GM12878 (cell line): ENCODE measurements around the gene TRIM25. TPM values are rescaled to one million over a fixed set of nuclear protein-coding genes. Genes with fewer than 3 reads are reported as not detected.

Source experiments
- ATAC-seq: fragments of 200-7000 bp; cut with Tn5 transposase; 3 replicates; pipeline ENCODE4 v1.9.1; 2020; ENCODE audit warnings: mild to moderate bottlenecking, moderate library complexity
- BruUV-seq: library from RNA; stranded (reverse); fragments of 400-500 nt; replicated peaks from 2 replicates; lab custom pipeline; 2021; lab: Mats Ljungman, UMichigan
- CTCF ChIA-PET: fragments of 300-600 bp; sonication (Branson Sonifier 250); formaldehyde crosslinking; extraction: SDS; loops from one replicate; lab custom pipeline; 2021; ENCODE audit warnings: inconsistent platforms; lab: Yijun Ruan, JAX
- POLR2A ChIA-PET: fragments of 350-600 bp; formaldehyde crosslinking; extraction: SDS; loops from one replicate; lab custom pipeline; 2021; ENCODE audit warnings: inconsistent platforms; lab: Charles Lee
- RAD21 ChIA-PET: fragments of 300-600 bp; sonication (Branson Sonifier 250); formaldehyde crosslinking; loops from one replicate; lab custom pipeline; 2023; ENCODE audit warnings: antibody characterized with exemption; ENCODE audit not compliant: unreplicated experiment; lab: Charles Lee
- SMC1A ChIA-PET: fragments of 300-600 bp; sonication (Branson Sonifier 250); formaldehyde crosslinking; loops from one replicate; lab custom pipeline; 2023; ENCODE audit not compliant: unreplicated experiment, uncharacterized antibody; lab: Charles Lee
- DNase-seq: peaks from one replicate; pipeline ENCODE4 v3.0.0-alpha.2; 2011; ENCODE audit warnings: low read depth, low spot score
- FAIRE-seq: peaks from 3 replicates; lab custom pipeline; 2011; peaks lifted over from hg19 to GRCh38; lab: Jason Lieb, UNC
- H2AFZ ChIP-seq: 2 replicates; pipeline ENCODE4 v1.6.0; 2011; ENCODE audit warnings: low read depth, low read length, control low read depth; ENCODE audit not compliant: control insufficient read depth
- H3K27ac ChIP-seq: 2 replicates; pipeline ENCODE4 v1.5.1; 2011; ENCODE audit warnings: control low read depth; ENCODE audit not compliant: control insufficient read depth, insufficient read depth
- H3K27me3 ChIP-seq, 2 experiments: replicated peaks in 1 of 2; 2 replicates each; pipeline versions ENCODE4 v1.6.0 to v1.6.1; 2011; ENCODE audit warnings: low read length in 1 of 2; ENCODE audit not compliant: control insufficient read depth in 2 of 2, insufficient read depth in 2 of 2
- H3K36me3 ChIP-seq, 2 experiments: 2 replicates each; pipeline ENCODE4 v1.5.1; 2011; ENCODE audit warnings: low read length in 1 of 2; ENCODE audit not compliant: control insufficient read depth in 2 of 2, insufficient read depth in 2 of 2
- H3K4me1 ChIP-seq: 2 replicates; pipeline ENCODE4 v1.6.1; 2011; ENCODE audit warnings: mild to moderate bottlenecking, low read length, moderate library complexity, mixed read lengths; ENCODE audit not compliant: control insufficient read depth, insufficient read depth
- H3K4me2 ChIP-seq: 2 replicates; pipeline ENCODE4 v1.6.0; 2011; ENCODE audit warnings: control low read depth; ENCODE audit not compliant: control insufficient read depth, insufficient read depth
- H3K4me3 ChIP-seq: fragments of 200-600 bp; sonication (generic); 2 replicates; pipeline ENCODE4 v1.5.1; 2016
- H3K79me2 ChIP-seq: 2 replicates; pipeline ENCODE4 v1.6.0; 2011; ENCODE audit warnings: low read length; ENCODE audit not compliant: control insufficient read depth, insufficient read depth
- H3K9ac ChIP-seq: 2 replicates; pipeline ENCODE4 v1.8.0; 2011; ENCODE audit warnings: low read length, control low read depth, mixed read lengths; ENCODE audit not compliant: control insufficient read depth, insufficient read depth
- H3K9me3 ChIP-seq: replicated peaks from 3 replicates; pipeline ENCODE4 v1.5.1; 2011; ENCODE audit warnings: mild to moderate bottlenecking, low read length; ENCODE audit not compliant: control insufficient read depth, insufficient read depth
- H4K20me1 ChIP-seq: 2 replicates; pipeline ENCODE4 v1.6.0; 2011; ENCODE audit not compliant: control insufficient read depth, insufficient read depth
- NFIC ChIP-seq: IDR thresholded peaks from 2 replicates; pipeline ENCODE4 v1.6.1; 2012; ENCODE audit warnings: low read depth, mild to moderate bottlenecking, inconsistent platforms, low read length, moderate library complexity
- NFYA ChIP-seq: IDR thresholded peaks from 2 replicates; pipeline ENCODE4 v1.6.1; 2011; ENCODE audit warnings: low read depth, mild to moderate bottlenecking, low read length, improper control_type of control experiment, borderline replicate concordance
- NKRF ChIP-seq: fragments of 450-650 bp; conservative IDR thresholded peaks from 2 replicates; pipeline ENCODE4 v1.6.1; 2017; ENCODE audit warnings: mild to moderate bottlenecking, moderate library complexity
- PKNOX1 ChIP-seq: fragments of 450-650 bp; IDR thresholded peaks from 2 replicates; pipeline ENCODE4 v1.6.1; 2016; ENCODE audit warnings: mild to moderate bottlenecking
- POU2F2 ChIP-seq: IDR thresholded peaks from 3 replicates; pipeline ENCODE4 v1.6.1; 2011; ENCODE audit warnings: low read depth, mild to moderate bottlenecking, low read length, borderline replicate concordance
- RAD51 ChIP-seq: fragments of 450-650 bp; IDR thresholded peaks from 2 replicates; pipeline ENCODE4 v1.6.1; 2016; ENCODE audit warnings: moderate library complexity, mild to moderate bottlenecking, inconsistent platforms
- RUNX3 ChIP-seq: IDR thresholded peaks from 2 replicates; pipeline ENCODE4 v1.6.1; 2012; ENCODE audit warnings: low read length, inconsistent platforms
- SIN3A ChIP-seq: IDR thresholded peaks from 2 replicates; pipeline ENCODE4 v1.6.1; 2012; ENCODE audit warnings: low read depth, low read length, improper control_type of control experiment
- ZZZ3 ChIP-seq: IDR thresholded peaks from 2 replicates; pipeline ENCODE4 v1.6.1; 2011; ENCODE audit warnings: low read depth; ENCODE audit not compliant: control insufficient read depth, insufficient read length
- WGBS: methylation state at CpG from one replicate; pipeline ENCODE4 v1.1.6; 2016; ENCODE audit warnings: low lambda C conversion rate; ENCODE audit not compliant: insufficient replicate concordance, insufficient coverage; ENCODE audit errors: missing lambda C conversion rate; 5-methylcytosine and 5-hydroxymethylcytosine counted together
- in situ Hi-C: fragments of 300-500 bp; cut with MboI; formaldehyde crosslinking; loops from 9 replicates; pipeline ENCODE4 v1.14.3; 2018; ENCODE audit warnings: mixed read lengths
- intact Hi-C: fragments of 100-400 bp; cut with micrococcal nuclease; formaldehyde crosslinking; loops from one replicate; pipeline ENCODE4 v1.14.2; 2022; ENCODE audit not compliant: unreplicated experiment
- polyA plus RNA-seq, 11 experiments: library from polyadenylated mRNA; depleted of rRNA in 4 of 11; unstranded in 6 of 11; stranded (reverse) in 5 of 11; fragments of >200 nt; fragmentation: Nextera tagmentation in 4 of 11; fragmentation: Illumina TruSeq in 1 of 11; extraction: Ambion mirVana in 4 of 11; extraction: Trizol in 1 of 11; gene quantifications; 1 replicate in 1 of 11; 2 replicates in 10 of 11; pipeline versions ENCODE4 v1.2.1 to v1.2.3, GENCODE V29; 2011 to 2016; ENCODE audit warnings: inconsistent platforms in 2 of 11, missing spikeins in 2 of 11, low read depth in 1 of 11
- total RNA-seq, 4 experiments: library from RNA; depleted of rRNA in 3 of 4; stranded (reverse); fragments of >200 nt in 3 of 4; fragmentation: Illumina TruSeq in 1 of 4; extraction: Trizol in 1 of 4; gene quantifications; 2 replicates each; pipeline versions ENCODE4 v1.2.1 to v1.2.3, GENCODE V29; 2013 to 2021

TRIM25 gene
- total and polyA plus RNA-seq, 10 of the 15 experiments (the other 5 are each of a cell fraction or from before 2014, with no cell fraction given), result 10.5 to 123 (median 51.3) TPM

GRCh38 chr17:56930739-56931337, 17.0 kb upstream of the TRIM25 start:
- no peak overlapping the region for H3K4me3 ChIP-seq
- ChIA-PET SMC1A (interaction anchor here (1.5 to 3.4 kb wide), 3 partner anchors 11 to 112 kb away, joined by 4 to 21 read pairs (median 7); no protein-coding TSS in a partner anchor), CTCF (interaction anchor here (0.6 to 4.1 kb wide), 4 partner anchors 9 to 110 kb away, joined by 4 to 19 read pairs (median 7); no protein-coding TSS in a partner anchor), POLR2A (no interaction called here), RAD21 (no interaction called here)
- ATAC-seq, result no peak
- DNase-seq, result no peak
- H3K4me1 ChIP-seq, result no peaks in the 10 kb centered on the region
- no peak for FAIRE-seq
- no peaks in the 10 kb centered on the region for H4K20me1 ChIP-seq
- TF ChIP-seq NFIC (no peak), POU2F2 (no peak), SIN3A (no peak), NFYA (no peak), RUNX3 (no peak)
- in situ Hi-C loops, result no loop called here
- H3K9me3 ChIP-seq, result peaks cover 2% of the 10 kb centered on the region; the same call in 2 of the 3 replicates
- no peaks in the 10 kb centered on the region for H3K36me3 ChIP-seq
- no peak overlapping the region for H3K9ac ChIP-seq
- no peak overlapping the region for H2AFZ ChIP-seq
- no peaks in the 10 kb centered on the region for H3K79me2 ChIP-seq
- intact Hi-C loops, result no loop called here
- no TSS peak for BruUV-seq
- H3K27ac ChIP-seq, result no peak overlapping the region
- no peak overlapping the region for H3K4me2 ChIP-seq
- no peaks in the 10 kb centered on the region for H3K27me3 ChIP-seq
- 67% methylated on average over 2 of the region's 2 CpGs for WGBS

- CTCF ChIA-PET, result interaction anchor here (0.6 to 2.8 kb wide), 4 partner anchors 10 to 110 kb away, joined by 3 to 10 read pairs (median 4); no protein-coding TSS in a partner anchor
- no peaks in the 10 kb centered on the region for H3K27me3 ChIP-seq
- H3K36me3 ChIP-seq, result no peaks in the 10 kb centered on the region
- in situ Hi-C loops (no loop called here), intact Hi-C loops (no loop called here)
- H3K4me1 ChIP-seq, result no peaks in the 10 kb centered on the region
- POLR2A ChIA-PET, result interaction anchor here (0.6 kb wide), 1 partner anchor 35 kb away, joined by 3 read pairs; no protein-coding TSS in a partner anchor
- no peak overlapping the region for H3K9ac ChIP-seq
- no peak overlapping the region for H2AFZ ChIP-seq
- TF ChIP-seq PKNOX1, result no peak
- TF ChIP-seq RAD51, result no peak
- TF ChIP-seq ZZZ3, result no peak
- no peak for TF ChIP-seq NKRF
- ATAC-seq (no peak), FAIRE-seq (no peak), DNase-seq (no peak)
- no peaks in the 10 kb centered on the region for H4K20me1 ChIP-seq
- no peak overlapping the region for H3K27ac ChIP-seq
- H3K9me3 ChIP-seq, result peaks cover 2% of the 10 kb centered on the region; the same call in 2 of the 3 replicates
- no peaks in the 10 kb centered on the region for H3K79me2 ChIP-seq
- SMC1A ChIA-PET, result no interaction called here
- RAD21 ChIA-PET, result no interaction called here
- no peak overlapping the region for H3K4me3 ChIP-seq
- no TSS peak for BruUV-seq
- H3K4me2 ChIP-seq, result no peak overlapping the region
Measured at GRCh38 chr17:56929362-56929969, 15.6 kb upstream of the TRIM25 start.
